Measurements from ENCODE around the gene TCF4. TPM values are rescaled to one million over a fixed set of nuclear protein-coding genes. Genes with fewer than 3 reads are reported as not detected.

The TCF4 gene
- polyA plus RNA-seq, 4 donors: 55.7 to 78.2 (median 72.4) TPM

DNA sequence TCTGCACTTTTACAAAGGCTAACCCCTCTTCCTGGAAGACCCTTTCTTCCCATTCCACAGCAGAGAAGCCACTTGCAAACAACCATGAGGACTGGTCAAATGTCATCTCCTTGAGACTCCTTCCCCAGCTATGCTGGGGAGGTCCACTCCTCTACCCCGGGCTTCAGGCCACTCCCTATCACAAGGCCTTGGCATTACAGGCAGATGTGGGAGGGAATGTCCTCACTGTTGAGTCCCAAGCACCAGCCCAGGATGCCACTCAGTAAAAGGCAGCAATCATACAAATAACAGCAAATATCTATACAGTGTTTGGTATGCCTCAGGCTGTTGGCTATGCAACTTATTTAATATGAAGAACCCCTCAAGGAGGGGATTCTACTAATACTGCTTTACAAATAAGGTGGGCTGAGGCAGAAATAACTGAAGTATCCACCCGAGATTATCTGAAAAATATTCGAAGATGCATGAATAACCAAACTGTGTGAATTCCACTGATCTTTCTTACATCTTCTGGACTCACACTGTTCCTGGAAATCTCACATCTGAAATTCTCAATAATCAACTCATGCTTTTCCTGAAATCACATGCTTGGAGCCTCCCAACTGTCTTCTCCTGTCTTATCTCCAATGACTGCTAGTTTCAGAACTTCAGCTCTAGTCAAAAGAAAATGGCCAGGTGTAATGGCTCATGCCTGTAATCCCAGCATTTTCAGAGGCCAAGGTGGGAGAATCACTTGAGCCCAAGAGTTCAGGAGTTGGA lies 226.3 kb downstream of the TCF4 start:
- DNase-seq (ENCODE audit: low read depth in 4 of 4, low spot score in 3 of 4): no peak

DNA sequence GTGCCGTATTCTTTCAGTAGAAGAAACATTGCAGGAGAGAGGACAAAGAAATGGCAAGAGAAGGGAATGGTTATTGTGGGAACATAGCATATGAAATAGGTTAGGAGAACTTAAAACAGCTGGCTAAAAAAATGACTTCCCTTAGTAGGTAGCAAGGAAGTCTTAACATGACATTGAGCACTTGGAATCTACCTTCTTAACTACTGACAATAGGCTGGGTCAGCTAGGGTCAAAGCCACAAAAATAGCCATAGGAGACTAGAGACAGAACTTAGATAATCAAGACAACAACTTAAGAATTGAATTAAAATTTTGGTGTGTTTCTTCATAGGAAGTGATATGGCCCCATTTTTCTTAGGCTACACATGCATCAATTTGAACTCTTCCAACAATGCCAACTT lies 227.9 kb downstream of the TCF4 start:
- DNase-seq (ENCODE audit: low read depth in 4 of 4, low spot score in 3 of 4): no peak

DNA sequence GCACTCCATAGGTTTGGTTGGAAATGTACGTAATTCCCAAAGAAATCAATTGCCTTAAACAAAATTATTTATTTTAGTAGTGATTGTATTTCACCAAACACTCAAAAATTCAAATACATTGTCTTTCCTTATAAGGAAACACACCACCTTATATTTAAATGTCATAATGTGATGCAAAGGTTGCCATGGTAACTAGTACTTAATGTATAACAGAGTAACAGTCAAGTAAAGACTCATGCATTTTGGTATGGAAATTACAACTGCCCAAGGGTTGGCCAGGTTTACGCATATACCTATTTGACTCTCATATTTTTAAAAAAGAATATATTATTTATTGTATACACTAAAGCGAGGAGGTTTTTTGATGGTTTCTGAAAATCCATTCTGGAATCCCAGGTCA lies 231.2 kb downstream of the TCF4 start:
- no peak for DNase-seq (ENCODE audit: low read depth in 4 of 4, low spot score in 3 of 4)

DNA sequence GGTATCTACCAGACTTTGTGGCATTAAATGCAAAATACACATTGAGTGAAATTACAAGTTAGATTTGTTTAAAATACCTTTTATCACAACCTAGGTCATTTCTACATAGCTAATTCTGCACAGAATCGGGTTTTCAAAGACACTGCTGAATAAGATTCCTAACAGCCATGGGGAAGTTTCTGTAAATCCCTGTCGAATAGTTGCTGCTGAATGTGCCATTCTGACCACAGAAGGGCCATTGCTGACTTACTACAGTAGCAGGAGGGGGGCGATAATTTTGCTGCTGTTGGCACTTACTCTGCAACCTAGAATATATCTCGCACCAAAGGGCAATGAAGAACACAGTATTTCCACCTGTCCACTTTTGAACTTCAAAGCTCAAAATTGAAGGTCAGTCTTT lies 232.8 kb downstream of the TCF4 start:
- no peak for DNase-seq (ENCODE audit: low read depth in 4 of 4, low spot score in 3 of 4)

DNA sequence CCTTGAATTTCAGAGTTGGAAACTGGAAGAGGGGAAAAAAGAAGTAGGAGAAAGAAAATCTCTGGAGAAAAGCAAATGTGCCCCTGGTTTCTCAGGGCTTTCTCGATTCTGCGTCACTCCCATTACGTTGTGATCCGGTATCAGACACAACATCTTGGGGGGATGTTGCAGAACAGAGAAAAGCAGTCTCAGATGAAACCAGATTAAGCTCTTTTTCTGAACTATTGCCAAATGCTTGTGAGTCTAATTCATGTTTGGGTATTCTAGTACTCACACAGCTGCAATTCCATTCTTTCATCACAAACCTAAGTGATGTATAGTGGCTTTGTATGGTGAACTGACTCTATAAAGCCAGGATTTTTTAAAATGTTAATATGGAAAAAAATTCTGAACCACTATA lies 233.2 kb downstream of the TCF4 start:
- DNase-seq (ENCODE audit: low read depth in 4 of 4, low spot score in 3 of 4): no peak

DNA sequence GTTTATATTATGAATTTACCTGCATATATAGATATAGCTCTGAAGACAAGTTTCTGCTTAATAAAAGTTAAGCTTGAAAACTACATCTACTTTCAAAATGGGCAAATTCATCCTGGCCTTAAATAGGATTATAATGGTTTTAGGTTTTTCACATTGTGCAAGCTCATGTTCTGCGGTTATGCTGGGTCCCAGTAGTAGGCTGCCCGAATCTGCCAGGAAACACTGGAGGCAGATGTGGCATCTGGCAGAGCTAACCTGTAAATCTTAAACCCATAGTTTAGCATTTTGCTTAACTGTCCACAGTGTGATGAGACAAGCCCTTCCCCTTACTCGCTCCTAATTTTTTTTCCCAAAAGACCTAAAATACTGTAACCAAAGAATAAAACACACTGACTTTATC lies 234.2 kb downstream of the TCF4 start:
- DNase-seq (ENCODE audit: low read depth in 4 of 4, low spot score in 3 of 4): no peak

DNA sequence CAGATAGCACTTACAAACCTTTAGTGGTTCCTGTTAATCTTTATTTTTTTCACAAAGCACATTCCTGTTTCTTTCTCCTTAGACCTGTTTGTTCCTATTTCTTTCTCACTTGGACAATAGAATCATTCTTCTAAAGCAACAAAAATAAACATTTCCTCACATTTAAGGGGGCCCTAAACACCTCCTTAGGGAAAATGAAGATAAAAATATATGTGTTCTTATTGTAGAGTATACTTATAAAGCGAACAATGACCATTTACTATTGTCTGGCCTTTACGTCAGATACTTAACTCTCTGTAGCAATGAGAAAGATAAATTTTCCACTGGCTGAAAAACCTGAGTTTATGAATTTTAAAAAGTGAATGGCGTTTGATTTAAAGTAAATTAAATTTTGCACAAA lies 234.6 kb downstream of the TCF4 start:
- DNase-seq (ENCODE audit: low read depth in 4 of 4, low spot score in 3 of 4): no peak

DNA sequence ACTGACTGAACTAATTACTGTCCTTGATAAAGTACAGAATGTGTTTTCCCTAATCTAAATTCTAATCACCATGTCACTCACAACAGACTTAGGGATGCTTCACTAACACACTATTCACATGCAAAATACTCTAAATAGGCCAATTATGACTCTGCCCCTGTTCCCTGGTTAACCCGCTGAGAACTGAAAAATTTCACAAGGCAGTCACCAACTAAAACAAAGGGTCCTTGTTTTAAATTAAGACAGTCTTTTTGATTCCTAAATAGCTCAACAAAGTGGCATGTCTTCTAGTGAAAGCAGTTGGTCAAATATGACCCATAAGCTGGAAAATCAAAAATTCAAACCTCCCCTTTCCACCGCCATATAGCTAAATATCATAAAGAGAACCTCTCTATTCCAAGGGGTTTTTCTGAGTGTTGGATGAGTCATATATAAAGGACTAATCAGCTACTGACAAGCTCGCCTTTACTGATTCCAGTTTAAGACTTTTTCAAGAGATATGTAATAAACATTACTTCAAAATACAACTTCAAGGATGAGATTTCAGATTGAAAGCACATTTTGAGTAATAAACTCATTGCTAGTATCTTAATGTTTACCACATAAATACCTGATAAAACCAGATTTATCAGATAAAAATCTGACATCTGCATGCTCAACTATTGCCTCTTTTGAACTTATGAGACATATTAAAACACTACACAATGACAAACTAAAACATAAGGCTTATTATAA lies 235.8 kb downstream of the TCF4 start:
- DNase-seq (ENCODE audit: low read depth in 4 of 4, low spot score in 3 of 4): no peak

DNA sequence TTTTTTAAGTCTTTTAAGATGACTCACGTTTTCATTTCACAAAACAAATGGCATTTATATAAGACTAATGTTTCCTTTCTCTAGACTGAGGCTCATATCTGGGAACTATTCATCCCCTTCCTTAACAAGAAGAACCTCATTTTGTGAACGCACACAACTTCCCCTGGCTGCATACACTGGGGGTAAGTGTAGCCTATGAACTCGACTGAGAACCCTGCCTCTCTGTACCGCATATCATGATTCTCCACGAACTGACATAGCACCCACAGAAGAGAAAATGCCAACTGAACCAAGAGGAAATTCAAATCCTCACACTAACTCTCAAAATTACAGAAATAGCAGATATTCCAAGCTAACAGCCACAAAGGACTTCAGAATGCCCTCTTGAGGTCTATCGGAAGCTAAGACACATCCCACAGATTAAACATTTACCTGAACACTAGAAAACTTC lies 236.7 kb downstream of the TCF4 start:
- DNase-seq (ENCODE audit: low read depth in 4 of 4, low spot score in 3 of 4): no peak

DNA sequence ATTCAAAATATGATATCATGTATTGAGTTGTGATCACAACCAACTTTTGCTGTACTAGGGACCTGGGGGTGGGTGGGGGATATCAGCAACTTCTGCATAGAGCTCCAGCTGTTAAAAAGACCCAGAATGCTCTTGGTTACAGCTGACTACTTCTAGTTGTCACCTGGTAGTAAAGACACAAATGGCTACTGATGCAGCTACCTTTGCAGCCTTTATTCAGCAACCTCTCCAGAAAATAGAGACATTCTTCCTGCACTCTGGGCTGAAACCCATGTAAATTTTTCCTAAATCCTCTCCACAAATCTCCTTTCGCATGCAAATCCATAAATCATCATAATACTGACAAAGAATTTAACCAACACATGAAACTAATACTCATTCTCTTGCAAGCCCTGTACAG lies 238.3 kb downstream of the TCF4 start:
- DNase-seq (ENCODE audit: low read depth in 4 of 4, low spot score in 3 of 4): no peak

DNA sequence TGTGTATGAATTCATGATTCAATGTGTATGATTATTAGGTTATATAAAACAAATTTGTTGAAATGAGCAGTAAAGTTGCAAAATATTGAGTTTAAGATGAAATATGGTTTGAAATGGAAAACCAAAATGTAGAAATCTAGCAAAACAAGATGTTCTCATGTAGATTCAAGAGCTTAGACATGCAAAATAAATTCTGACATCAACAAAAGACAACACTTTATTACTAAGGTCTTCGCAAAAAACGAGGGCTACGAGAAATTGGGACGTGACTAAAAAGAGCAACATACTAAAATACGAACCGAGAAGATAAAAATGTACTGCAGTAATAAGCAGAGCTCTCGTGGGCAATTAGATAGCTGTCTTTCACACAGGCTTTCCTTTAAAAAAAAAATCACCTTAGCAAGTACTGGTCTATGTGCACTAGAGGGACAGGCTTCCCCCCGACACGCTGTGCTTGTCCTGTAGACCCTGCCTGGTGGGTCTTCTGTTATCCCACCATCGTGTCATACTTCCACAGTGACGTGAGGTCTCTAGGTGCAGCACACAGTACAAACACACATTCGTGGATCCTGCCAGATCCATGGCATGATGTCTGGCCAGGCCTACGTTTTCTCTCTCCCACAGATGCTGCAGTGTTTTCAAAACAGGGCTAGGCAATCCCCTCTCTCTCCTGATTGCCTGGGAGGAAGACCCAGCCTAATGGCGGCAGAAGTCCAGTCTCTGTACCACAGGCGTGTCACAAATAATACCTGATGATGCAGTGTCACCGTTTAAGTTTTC lies 240.8 kb downstream of the TCF4 start:
- no peak for DNase-seq (ENCODE audit: low read depth in 4 of 4, low spot score in 3 of 4)

DNA sequence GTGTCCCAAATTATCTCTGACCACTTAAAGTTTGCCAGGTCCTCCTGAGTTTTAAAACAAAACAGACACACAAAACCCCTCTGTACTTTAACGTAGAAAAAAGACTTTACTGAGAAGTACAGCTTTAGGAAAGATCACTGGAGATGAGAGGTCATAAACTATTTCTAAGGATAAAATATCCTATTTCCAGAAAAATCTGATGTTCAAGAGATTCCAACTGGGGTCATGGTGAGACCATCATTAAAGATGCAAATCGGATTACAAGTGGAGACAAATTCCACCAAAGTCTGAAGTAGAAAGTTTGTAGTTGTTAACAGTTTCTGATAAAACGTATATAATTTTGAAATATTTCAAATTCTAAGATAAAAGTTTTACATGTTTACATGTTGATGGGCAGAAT lies 241.6 kb downstream of the TCF4 start:
- no peak for DNase-seq (ENCODE audit: low read depth in 4 of 4, low spot score in 3 of 4)

DNA sequence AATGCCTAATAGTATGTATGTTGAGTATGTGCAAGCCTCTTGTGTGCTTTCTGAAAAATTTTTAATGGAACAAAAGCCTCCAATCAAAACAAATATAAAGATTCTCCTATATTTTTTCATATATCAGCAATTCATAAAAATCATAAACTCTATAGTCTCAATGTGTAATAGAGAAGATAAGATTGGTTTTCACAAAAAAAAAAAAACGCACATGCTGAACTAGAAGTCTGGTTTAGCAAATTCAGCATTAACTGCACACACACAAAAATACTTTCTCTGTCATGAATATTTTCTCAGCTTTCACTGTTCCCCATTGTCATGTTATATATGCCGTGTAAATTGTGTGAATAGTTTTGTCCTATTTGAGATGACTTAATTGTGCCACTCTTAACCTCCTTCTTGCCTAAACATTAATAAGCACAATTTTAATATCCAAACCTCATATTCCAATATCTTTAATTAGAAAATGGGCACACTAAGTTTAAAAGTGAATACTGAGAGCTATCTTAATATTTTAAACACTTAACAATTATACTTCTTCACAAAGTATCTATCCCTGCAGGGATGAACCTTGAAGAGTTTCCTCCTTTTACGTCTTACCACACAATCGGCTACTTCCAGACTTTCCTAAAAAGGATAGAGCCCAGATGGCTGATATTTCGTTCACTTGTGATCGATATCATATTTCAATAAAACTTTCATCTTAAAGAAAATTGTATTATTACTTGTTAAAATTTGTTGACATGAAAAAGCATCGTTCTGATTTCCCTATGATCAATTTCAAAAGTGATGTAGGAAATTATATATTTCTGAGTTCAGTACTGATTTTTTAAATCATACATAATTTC lies 242.7 kb downstream of the TCF4 start:
- DNase-seq (ENCODE audit: low read depth in 4 of 4, low spot score in 3 of 4): no peak

DNA sequence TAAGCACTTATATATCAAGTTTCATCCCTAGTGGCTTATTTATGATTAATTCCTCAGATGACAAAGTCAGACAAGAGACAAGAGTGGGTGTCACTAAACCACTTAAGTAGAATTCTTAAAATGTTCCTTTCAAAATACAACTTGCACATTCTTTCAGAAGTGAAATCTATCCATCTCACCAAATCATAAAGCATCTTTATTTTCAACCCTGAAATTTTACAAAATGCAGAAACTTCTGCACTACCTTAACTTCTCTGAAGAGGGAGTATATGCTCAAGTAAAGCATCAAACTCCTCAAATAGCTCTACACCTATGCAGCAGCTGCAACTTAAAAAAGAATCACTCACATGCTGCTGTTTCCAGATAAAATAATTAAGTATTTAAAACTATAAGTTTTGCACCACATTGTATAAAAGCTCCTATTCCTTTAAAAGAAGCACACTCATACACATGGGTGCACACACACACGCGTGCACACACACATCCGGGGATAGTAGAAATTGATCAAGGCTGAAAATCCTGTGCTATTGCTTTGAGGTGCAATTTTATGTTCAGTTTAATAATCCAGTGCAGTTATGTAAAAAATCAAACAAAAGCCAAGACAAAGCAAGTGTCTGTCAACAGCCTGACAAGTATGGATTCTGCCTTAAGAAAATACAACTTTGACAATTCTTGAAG lies 244.5 kb downstream of the TCF4 start:
- no peak for DNase-seq (ENCODE audit: low read depth in 4 of 4, low spot score in 3 of 4)

DNA sequence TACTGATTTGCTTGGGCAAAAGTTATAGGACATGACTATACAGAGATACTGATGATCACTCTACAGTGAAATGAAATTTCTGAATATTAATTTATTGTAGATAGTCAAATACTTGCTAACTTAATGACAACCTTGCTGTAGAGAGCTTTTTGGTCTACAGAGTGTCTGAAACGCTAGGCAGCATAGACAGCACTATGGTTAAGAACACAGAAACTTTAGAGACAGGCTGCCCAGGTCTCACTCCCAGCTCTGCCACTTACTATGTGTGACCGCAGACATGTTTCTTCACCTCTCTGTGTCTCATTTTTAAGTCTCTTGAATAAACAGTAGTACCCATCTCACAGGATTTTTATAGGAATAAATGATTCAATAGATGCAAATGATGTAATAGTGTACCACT lies 247.0 kb downstream of the TCF4 start:
- DNase-seq (ENCODE audit: low read depth in 4 of 4, low spot score in 3 of 4): no peak

DNA sequence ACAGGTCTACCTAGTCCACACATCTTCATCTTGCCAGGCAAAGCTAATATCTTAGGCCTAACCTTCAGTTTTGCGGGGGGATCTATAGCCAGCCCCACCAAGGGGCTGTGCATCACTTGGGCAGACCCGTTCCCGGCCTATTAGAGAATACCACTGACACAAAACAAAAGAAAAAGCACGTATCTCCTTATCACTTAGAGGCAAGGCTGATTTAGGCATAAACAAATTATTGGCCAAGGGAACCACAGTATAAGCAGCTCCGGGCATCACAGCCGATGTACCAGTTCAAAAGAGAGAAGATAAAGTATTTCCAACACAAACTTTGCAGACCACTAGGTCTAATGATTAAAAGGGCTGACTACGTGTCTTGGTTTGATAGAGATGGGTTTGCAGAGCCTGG lies 248.0 kb downstream of the TCF4 start:
- no peak for DNase-seq (ENCODE audit: low read depth in 4 of 4, low spot score in 3 of 4)

DNA sequence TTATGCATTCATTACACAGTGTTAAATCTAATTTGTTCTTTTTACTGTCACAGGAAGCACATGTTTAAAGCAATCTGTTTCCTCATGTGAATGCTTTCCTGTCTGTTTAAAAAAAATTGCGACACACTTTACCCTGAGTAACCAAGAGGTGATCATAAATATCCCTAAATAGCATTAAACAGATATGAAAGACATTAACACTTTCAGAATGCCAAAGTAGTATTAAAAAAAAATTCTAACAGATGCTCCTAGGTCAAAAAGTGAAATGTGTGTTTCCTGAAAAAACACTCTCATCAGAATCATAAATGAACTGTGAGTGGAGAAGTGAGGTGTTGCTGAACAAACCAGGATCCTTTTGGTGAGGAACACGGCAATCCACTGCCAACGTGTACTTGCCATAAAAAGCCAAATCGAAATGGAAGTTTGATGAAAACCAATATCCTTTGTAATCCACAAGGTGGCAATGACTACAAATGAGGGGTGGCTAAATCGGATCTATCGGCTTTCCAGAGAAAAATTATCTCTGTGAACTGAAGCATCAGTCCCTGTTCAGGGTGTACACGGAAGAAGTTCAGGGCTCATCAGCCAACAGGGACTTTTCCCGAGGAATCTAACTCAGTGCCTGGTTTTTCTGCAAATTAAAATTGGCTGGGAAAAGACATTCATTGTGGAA lies 248.9 kb downstream of the TCF4 start:
- no peak for DNase-seq (ENCODE audit: low read depth in 4 of 4, low spot score in 3 of 4)

DNA sequence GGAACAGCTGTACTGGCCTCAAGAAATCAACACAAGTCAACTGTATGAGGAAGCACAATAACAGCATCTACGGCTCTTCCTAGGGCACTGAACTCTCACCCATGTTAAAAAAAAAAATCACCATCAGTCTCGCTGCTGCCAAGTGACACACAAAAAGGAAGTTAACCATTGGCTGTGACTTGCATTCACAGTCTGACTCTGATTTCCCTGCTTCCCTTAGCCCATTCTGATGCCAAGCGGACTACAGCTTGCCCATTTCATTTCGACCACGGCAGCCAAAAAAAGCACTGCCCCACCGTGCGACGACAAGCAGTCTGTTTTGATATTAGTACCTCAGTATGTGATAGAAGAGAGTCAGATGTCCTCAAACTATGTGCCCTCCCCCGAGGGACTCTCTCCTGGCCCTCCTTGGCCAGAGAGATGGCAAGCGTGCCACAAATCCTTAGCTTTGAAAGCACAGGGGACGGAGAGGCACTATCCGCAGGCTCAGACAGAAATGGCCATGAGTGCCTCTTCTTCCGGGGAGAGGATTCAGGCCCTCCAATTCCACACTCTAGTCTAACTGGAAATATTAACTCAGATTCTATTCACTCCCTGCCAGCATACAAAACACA lies 250.0 kb downstream of the TCF4 start:
- no peak for DNase-seq (ENCODE audit: low read depth in 4 of 4, low spot score in 3 of 4)

DNA sequence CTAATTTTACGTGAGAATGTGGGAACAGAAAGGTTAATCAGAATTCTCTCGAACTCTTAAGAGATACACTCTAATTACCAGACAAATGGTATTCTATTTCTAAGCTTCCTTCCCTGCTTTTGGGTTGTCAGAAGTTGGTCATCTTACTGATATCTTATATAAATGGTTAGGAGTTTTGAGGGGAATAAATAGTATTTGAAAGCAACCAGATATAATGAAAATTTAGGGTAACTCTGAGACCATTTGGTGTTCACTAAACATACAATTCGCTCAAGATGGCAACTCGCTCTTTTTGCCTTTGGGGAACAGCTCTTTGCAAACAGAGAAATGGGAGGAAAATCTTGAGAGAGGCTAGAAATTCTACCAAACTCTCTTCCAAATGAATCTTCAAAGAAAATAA lies 250.9 kb downstream of the TCF4 start:
- DNase-seq (ENCODE audit: low read depth in 4 of 4, low spot score in 3 of 4): no peak

Data from right renal pelvis (tissue), 4 donors.